SK-N-SH (cell line): Measurements from ENCODE around the gene OR2T35. TPM values are rescaled to one million over a fixed set of nuclear protein-coding genes. Genes with fewer than 3 reads are reported as not detected.
"Not testable (repeated sequence)": the region's sequence is repeated elsewhere in the genome, so short reads cannot be mapped to it uniquely, and the experiment has no call there.

Experiments used
- CTCF ChIA-PET: fragments of 300-600, 350-600 bp; formaldehyde crosslinking; extraction: SDS; loops from one replicate; lab custom pipeline; 2021; lab: Yijun Ruan, JAX
- POLR2A ChIA-PET: fragments of 350-600 bp; sonication (Branson Sonifier 250); formaldehyde crosslinking; extraction: SDS; loops from one replicate; lab custom pipeline; 2020; ENCODE audit warnings: antibody characterized with exemption, inconsistent platforms; lab: Yijun Ruan, JAX
- DNase-seq: peaks from one replicate; pipeline ENCODE4 v3.0.0; 2012
- H2AFZ ChIP-seq: fragments of 200-600 bp; sonication (generic); 2 replicates; pipeline ENCODE4 v1.8.1; 2016; ENCODE audit warnings: antibody characterized with exemption, mild to moderate bottlenecking, low read depth
- H3F3A ChIP-seq: fragments of 200-600 bp; sonication (generic); replicated peaks from 2 replicates; pipeline ENCODE3; 2016; ENCODE audit warnings: antibody characterized with exemption, mild to moderate bottlenecking; ENCODE audit not compliant: insufficient read depth
- H3K27ac ChIP-seq, 2 experiments: fragments of 200-500 bp in 1 of 2; fragments of 200-600 bp in 1 of 2; sonication (Bioruptor generic) in 1 of 2; sonication (generic), shearing (Covaris generic) in 1 of 2; 2 replicates each; pipeline versions ENCODE4 v1.5.1 to v1.6.1; 2014 to 2016; ENCODE audit warnings: low read depth in 2 of 2, inconsistent platforms in 1 of 2, low read length in 1 of 2, mild to moderate bottlenecking in 1 of 2, mixed read lengths in 1 of 2
- H3K27me3 ChIP-seq: fragments of 200-600 bp; sonication (generic), shearing (Covaris generic); 2 replicates; pipeline ENCODE4 v1.6.1; 2016; ENCODE audit warnings: mixed run types; ENCODE audit not compliant: insufficient read depth
- H3K36me3 ChIP-seq, 2 experiments: fragments of 200-500 bp in 1 of 2; fragments of 200-600 bp in 1 of 2; sonication (Bioruptor generic) in 1 of 2; sonication (generic) in 1 of 2; replicated peaks in 1 of 2; 2 replicates each; pipeline versions ENCODE3 to v1.5.1; 2014 to 2016; ENCODE audit warnings: low read length in 1 of 2, mild to moderate bottlenecking in 1 of 2; ENCODE audit not compliant: insufficient read depth in 2 of 2, control insufficient read depth in 1 of 2
- H3K4me1 ChIP-seq, 2 experiments: fragments of 200-500 bp in 1 of 2; fragments of 200-600 bp in 1 of 2; sonication (Bioruptor generic) in 1 of 2; sonication (generic), shearing (Covaris generic) in 1 of 2; 2 replicates each; pipeline versions ENCODE4 v1.5.1 to v1.6.1; 2014 to 2016; ENCODE audit warnings: low read depth in 1 of 2, low read length in 1 of 2, mixed run types in 1 of 2; ENCODE audit not compliant: insufficient read depth in 2 of 2, control insufficient read depth in 1 of 2
- H3K4me2 ChIP-seq: fragments of 200-600 bp; sonication (generic), shearing (Covaris generic); 2 replicates; pipeline ENCODE4 v1.6.1; 2017; ENCODE audit warnings: mixed run types
- H3K4me3 ChIP-seq, 2 experiments: fragments of 200-500 bp in 1 of 2; fragments of 200-600 bp in 1 of 2; sonication (Bioruptor generic) in 1 of 2; sonication (generic), shearing (Covaris generic) in 1 of 2; 2 replicates each; pipeline versions ENCODE4 v1.5.1 to v1.8.1; 2014 to 2016; ENCODE audit warnings: low read depth in 2 of 2, inconsistent platforms in 1 of 2, low read length in 1 of 2, mild to moderate bottlenecking in 1 of 2, mixed read lengths in 1 of 2, moderate library complexity in 1 of 2
- H3K79me2 ChIP-seq: fragments of 200-600 bp; sonication (generic); 2 replicates; pipeline ENCODE4 v1.8.1; 2017; ENCODE audit warnings: mild to moderate bottlenecking; ENCODE audit not compliant: insufficient read depth
- H3K9ac ChIP-seq: fragments of 200-600 bp; sonication (generic); 2 replicates; pipeline ENCODE4 v1.6.1; 2017; ENCODE audit warnings: mixed run types
- H3K9me2 ChIP-seq: fragments of 200-600 bp; sonication (generic); 2 replicates; pipeline ENCODE4 v1.6.1; 2017; ENCODE audit warnings: mixed run types
- H3K9me3 ChIP-seq: fragments of 200-600 bp; sonication (generic); 2 replicates; pipeline ENCODE4 v1.6.1; 2017; ENCODE audit warnings: mixed run types, mild to moderate bottlenecking, moderate library complexity
- H4K20me1 ChIP-seq: fragments of 200-600 bp; sonication (generic); 2 replicates; pipeline ENCODE4 v1.6.1; 2017; ENCODE audit warnings: mild to moderate bottlenecking, mixed run types; ENCODE audit not compliant: insufficient read depth
- ELF1 ChIP-seq: IDR thresholded peaks from 2 replicates; pipeline ENCODE4 v1.4.0; 2012
- EP300 ChIP-seq, 2 experiments: IDR thresholded peaks; 2 replicates each; pipeline versions ENCODE4 v1.4.0 to v1.6.1; 2012; ENCODE audit warnings: borderline replicate concordance in 1 of 2, low read depth in 1 of 2, low read length in 1 of 2
- EZH2phosphoT487 ChIP-seq: fragments of 200-600 bp; sonication (generic); IDR thresholded peaks from 2 replicates; pipeline ENCODE4 v1.6.1; 2017; ENCODE audit warnings: low read depth, mixed run types, mild to moderate bottlenecking, antibody characterized with exemption, moderate library complexity, borderline replicate concordance
- GATA2 ChIP-seq: sonication (generic); formaldehyde crosslinking; IDR thresholded peaks from 2 replicates; pipeline ENCODE4 v1.5.0; 2020; ENCODE audit warnings: mild to moderate bottlenecking, missing genetic modification reagents
- JUND ChIP-seq: IDR thresholded peaks from 2 replicates; pipeline ENCODE4 v1.4.0; 2012
- POLR2AphosphoS5 ChIP-seq: IDR thresholded peaks from 2 replicates; pipeline ENCODE4 v1.6.1; 2012; ENCODE audit warnings: low read depth, low read length
- RXRA ChIP-seq: IDR thresholded peaks from 2 replicates; pipeline ENCODE4 v1.4.0; 2012; ENCODE audit warnings: low read depth, mild to moderate bottlenecking, borderline replicate concordance
- SMC3 ChIP-seq: IDR thresholded peaks from 2 replicates; pipeline ENCODE4 v1.6.1; 2012; ENCODE audit warnings: low read depth, low read length, improper control_type of control experiment
- TAF1 ChIP-seq: IDR thresholded peaks from 2 replicates; pipeline ENCODE4 v1.6.1; 2012; ENCODE audit warnings: low read depth, mild to moderate bottlenecking, low read length, moderate library complexity, borderline replicate concordance
- TCF12 ChIP-seq: IDR thresholded peaks from 2 replicates; pipeline ENCODE4 v1.4.0; 2012
- USF1 ChIP-seq: IDR thresholded peaks from 2 replicates; pipeline ENCODE4 v1.4.0; 2012; ENCODE audit warnings: low read depth, borderline replicate concordance
- YY1 ChIP-seq: IDR thresholded peaks from 2 replicates; pipeline ENCODE4 v1.4.0; 2012; ENCODE audit warnings: low read depth, mild to moderate bottlenecking
- WGBS: methylation state at CpG from one replicate; pipeline ENCODE4 v1.1.6; 2017; ENCODE audit warnings: low lambda C conversion rate; 5-methylcytosine and 5-hydroxymethylcytosine counted together
- polyA plus RNA-seq, 3 experiments: library from polyadenylated mRNA; depleted of rRNA; stranded (reverse); fragments of >200 nt; gene quantifications; 2 replicates each; pipeline ENCODE4 v1.2.3, GENCODE V29; 2012
- TF ChIP-seq, protein P1 (sequence below): IDR thresholded peaks from 2 replicates; pipeline ENCODE4 v1.6.1; 2012; ENCODE audit warnings: mild to moderate bottlenecking, low read depth, low read length, moderate library complexity

OR2T35 gene
- polyA plus RNA-seq, 1 of the 3 experiments (the other 2 are of a cell fraction), result not detected

GRCh38 chr1:248636612-248637011 is 8.5 kb downstream of the OR2T35 start:
- H3K36me3 ChIP-seq, H3K9ac ChIP-seq, DNase-seq, H3K9me3 ChIP-seq, H3K27me3 ChIP-seq, H3K4me3 ChIP-seq, H4K20me1 ChIP-seq, H3F3A ChIP-seq, CTCF ChIA-PET, H3K4me2 ChIP-seq, H3K4me1 ChIP-seq, H3K79me2 ChIP-seq, POLR2A ChIA-PET, H2AFZ ChIP-seq, H3K9me2 ChIP-seq, H3K27ac ChIP-seq: not testable (repeated sequence)
- WGBS, result 0% methylated on average over 3 of the region's 5 CpGs

DNA sequence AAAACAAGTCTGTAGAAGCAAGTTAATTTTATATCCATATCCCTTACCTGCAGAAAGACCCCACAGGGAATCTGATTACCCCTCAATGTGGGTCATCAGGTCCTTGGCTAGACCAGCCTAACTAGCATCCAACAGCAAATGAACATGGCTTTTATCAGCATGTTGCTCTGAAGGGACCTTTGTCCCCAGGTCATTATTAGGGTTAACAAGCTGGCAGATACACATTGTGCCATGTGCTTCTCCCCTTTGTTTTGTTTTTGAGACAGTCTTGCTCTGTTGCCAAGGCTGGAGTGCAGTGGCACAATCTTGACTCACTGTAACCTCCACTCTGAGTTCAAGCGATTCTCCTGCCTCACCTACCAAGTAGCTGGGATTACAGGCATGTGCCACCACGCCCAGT is 10.1 kb downstream of the OR2T35 start, which contains the start of gene OR2T11:
OR2T11 (minus strand) TSS at position 101 of the 400 bp plus-strand sequence. CDS start 7,963 bp downstream, outside the sequence.
- H3K4me2 ChIP-seq, H3K79me2 ChIP-seq, H3K9me2 ChIP-seq, H3F3A ChIP-seq, H3K4me1 ChIP-seq, H3K9me3 ChIP-seq, H4K20me1 ChIP-seq, H3K36me3 ChIP-seq, POLR2A ChIA-PET, DNase-seq, CTCF ChIA-PET, H3K27ac ChIP-seq, H3K4me3 ChIP-seq, H3K27me3 ChIP-seq, H2AFZ ChIP-seq, H3K9ac ChIP-seq: not testable (repeated sequence)
- WGBS, result no CpG with 5 or more reads among the region's 2 CpGs

DNA sequence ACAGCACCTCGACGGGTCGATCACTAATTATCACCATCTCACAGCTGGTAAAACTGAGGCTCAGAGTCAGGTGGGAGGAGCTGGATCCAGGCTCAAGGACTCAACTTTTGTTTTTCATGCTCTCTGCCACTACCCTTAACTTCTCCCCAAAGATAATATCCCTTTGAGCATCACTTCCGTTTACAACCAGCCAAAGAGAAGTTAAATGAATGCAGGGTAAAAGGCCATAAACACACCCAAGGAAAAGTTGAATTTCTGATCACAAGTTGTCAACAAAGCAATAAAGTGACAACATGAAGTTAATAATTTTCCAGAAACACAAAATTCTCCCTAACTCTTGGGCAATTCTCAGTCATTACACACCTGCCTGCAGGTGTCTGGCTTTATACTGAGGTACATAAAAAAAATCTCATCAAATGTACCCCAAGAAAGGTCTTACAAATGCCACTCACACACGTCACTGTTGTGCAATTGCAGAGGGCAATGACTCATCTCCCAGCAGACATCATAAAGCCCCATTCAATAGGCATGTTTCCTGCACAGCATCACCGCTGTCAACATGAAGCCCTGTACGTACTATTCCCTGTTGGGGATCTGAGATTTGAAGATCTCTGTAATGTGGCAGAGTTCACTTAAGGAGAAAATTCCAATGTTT is 13.6 kb downstream of the OR2T35 start:
- ChIA-PET POLR2A (no interaction called here), CTCF (no interaction called here)
- Histone ChIP-seq H3K79me2 (no peaks in the 10 kb centered on the region), H3K9ac (no peak overlapping the region), H3K27ac (no peak overlapping the region), H3K27me3 (peaks cover 4% of the 10 kb centered on the region; the same call in 1 of the 2 replicates), H2AFZ (no peak overlapping the region), H3K9me3 (no peaks in the 10 kb centered on the region), H3K9me2 (no peaks in the 10 kb centered on the region), H4K20me1 (no peaks in the 10 kb centered on the region), H3K36me3 (no peaks in the 10 kb centered on the region), H3K4me2 (no peak overlapping the region), H3F3A (no peaks in the 10 kb centered on the region), H3K4me3 (no peak overlapping the region), H3K4me1 (no peaks in the 10 kb centered on the region)
- TF ChIP-seq POLR2AphosphoS5 (no peak), RXRA (no peak), TAF1 (no peak)
- WGBS, result 5% methylated on average over 7 of the region's 7 CpGs
- DNase-seq, result no peak

- Histone ChIP-seq H3K9ac (no peak overlapping the region), H3K79me2 (no peaks in the 10 kb centered on the region), H3K9me3 (no peaks in the 10 kb centered on the region), H2AFZ (no peak overlapping the region), H3K36me3 (no peaks in the 10 kb centered on the region), H3F3A (no peaks in the 10 kb centered on the region), H3K27me3 (peaks cover 4% of the 10 kb centered on the region; the same call in 1 of the 2 replicates), H3K27ac (no peak overlapping the region)
- DNase-seq, result no peak
- ChIA-PET CTCF (interaction anchor here (1.6 kb wide), 1 partner anchor 12 kb away, joined by 4 read pairs; no protein-coding TSS in a partner anchor), POLR2A (no interaction called here)
- 0% methylated on average over 2 of the region's 2 CpGs for WGBS
- TF ChIP-seq ELF1, result no peak
- no peak for TF ChIP-seq JUND
- TF ChIP-seq, protein P1, sequence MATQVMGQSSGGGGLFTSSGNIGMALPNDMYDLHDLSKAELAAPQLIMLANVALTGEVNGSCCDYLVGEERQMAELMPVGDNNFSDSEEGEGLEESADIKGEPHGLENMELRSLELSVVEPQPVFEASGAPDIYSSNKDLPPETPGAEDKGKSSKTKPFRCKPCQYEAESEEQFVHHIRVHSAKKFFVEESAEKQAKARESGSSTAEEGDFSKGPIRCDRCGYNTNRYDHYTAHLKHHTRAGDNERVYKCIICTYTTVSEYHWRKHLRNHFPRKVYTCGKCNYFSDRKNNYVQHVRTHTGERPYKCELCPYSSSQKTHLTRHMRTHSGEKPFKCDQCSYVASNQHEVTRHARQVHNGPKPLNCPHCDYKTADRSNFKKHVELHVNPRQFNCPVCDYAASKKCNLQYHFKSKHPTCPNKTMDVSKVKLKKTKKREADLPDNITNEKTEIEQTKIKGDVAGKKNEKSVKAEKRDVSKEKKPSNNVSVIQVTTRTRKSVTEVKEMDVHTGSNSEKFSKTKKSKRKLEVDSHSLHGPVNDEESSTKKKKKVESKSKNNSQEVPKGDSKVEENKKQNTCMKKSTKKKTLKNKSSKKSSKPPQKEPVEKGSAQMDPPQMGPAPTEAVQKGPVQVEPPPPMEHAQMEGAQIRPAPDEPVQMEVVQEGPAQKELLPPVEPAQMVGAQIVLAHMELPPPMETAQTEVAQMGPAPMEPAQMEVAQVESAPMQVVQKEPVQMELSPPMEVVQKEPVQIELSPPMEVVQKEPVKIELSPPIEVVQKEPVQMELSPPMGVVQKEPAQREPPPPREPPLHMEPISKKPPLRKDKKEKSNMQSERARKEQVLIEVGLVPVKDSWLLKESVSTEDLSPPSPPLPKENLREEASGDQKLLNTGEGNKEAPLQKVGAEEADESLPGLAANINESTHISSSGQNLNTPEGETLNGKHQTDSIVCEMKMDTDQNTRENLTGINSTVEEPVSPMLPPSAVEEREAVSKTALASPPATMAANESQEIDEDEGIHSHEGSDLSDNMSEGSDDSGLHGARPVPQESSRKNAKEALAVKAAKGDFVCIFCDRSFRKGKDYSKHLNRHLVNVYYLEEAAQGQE, result no peak
- TF ChIP-seq USF1, result no peak
- no peak for TF ChIP-seq GATA2 (CRISPR knock-in tag)
- no peak for TF ChIP-seq EP300 (IDR thresholded peaks at IDR 0.05; ENCODE audit: borderline replicate concordance in 1 of 2, low read depth in 1 of 2, low read length in 1 of 2)
- no peak for TF ChIP-seq TCF12
- no peak for TF ChIP-seq SMC3
- no peak for TF ChIP-seq EZH2phosphoT487
- no peak for TF ChIP-seq YY1
- TF ChIP-seq, all 33 proteins: peak for 0
- no peak overlapping the region for H3K4me2 ChIP-seq
- H3K4me3 ChIP-seq, result no peak overlapping the region
- no peaks in the 10 kb centered on the region for H3K9me2 ChIP-seq
- no peaks in the 10 kb centered on the region for H3K4me1 ChIP-seq
- H4K20me1 ChIP-seq, result no peaks in the 10 kb centered on the region
Observed at GRCh38 chr1:248630551-248630950, 14.5 kb downstream of the OR2T35 start.
